Anterior cingulate cortex (tissue), 58 donors: ENCODE data around the gene CACNA2D1.

ENCODE experiments used
- DNase-seq, 58 donors: peaks; one replicate each; lab custom pipeline; 2025; lab: John Stamatoyannopoulos, UW

Gene CACNA2D1

DNA sequence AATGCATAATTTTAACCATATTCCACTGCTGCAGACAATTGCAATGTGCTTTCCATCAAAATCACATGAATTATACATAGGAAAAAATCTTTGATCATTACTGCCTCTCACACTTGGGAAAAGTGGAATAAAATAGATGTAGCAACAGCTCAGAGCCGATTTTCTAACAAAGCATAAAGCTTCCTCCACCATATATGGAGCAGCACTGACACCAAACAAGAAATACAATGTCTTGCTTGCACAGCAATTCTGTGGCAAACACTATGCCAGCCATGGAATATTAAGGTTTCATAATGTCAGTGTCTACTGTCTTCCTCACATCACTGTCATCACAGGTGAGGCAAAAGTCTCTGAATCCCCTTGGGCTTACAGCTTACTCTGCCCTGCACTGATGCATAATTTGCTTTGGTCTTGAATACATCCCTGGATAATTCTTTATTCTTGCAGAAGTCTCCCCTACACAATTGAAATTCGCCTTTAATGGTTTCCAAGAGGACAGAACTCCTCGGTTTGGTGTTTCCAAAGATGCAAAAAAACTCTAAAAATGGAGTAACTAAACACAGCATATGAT, 198.5 kb downstream of the CACNA2D1 start:
- no peak for DNase-seq

DNA sequence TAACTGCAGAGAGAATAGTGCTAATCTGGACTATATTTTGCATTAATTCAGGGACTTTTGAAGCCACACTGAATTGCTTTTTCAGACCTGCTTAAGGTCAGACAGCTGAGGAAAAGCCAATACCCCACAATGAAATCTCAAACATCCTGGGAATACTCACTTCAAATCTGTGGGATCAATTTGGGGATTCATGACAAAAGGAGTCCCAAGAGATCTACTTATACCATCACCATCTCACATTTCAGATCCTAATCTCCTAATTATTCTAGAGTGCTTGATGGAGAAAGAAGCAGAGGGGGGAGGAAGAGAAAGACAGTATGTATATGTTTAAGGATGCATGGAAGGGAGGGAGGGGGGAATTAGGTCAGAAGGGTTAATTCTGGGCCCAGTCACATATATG, 202.2 kb downstream of the CACNA2D1 start:
- DNase-seq, result no peak

DNA sequence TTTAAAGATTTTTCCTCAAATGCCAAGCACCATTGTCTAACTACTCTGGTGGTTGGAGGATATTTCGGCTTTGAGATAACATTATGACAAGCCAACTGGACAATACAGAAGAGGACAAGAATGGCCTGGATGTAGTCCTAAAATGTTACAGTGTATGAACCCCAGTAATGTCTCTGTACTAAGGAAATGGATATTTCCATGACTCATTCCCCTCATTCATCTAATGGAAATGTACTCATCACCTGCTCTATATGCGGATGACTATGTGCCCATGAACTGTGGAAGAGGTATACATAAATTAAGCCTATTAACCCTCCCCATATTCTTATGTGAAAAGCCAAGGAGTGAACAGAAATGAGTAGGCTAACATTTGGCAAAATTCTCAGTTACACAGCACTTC, 207.9 kb downstream of the CACNA2D1 start:
- DNase-seq, result no peak

DNA sequence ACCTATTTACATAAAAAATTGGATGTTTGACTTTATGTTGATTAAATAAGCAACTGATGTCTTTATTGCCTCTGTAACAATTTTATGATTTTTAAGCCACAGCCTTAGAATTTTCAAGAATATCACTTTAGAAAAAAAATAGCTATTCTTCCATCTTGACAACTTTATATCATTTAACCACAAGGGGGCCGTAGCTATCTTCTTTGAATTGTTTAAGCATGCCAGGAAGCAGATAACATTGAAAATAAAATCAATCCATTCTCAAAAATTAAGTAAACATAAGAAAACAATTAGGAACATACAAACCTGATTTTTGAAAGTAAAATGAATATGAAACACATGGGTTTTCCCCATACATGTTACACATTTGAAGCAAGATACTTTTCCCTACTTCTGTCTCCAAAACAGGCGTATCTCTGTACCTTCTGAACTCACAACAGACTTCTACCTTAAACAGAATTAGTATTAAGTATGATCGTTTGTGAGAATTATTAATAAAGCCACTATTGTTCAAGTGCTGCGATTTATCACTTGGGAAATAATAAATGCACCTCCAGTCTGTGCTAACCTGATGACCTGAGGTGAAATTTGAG, 209.0 kb downstream of the CACNA2D1 start:
- DNase-seq, result peak in 2 of 58 donors; percentile 2 to 41

DNA sequence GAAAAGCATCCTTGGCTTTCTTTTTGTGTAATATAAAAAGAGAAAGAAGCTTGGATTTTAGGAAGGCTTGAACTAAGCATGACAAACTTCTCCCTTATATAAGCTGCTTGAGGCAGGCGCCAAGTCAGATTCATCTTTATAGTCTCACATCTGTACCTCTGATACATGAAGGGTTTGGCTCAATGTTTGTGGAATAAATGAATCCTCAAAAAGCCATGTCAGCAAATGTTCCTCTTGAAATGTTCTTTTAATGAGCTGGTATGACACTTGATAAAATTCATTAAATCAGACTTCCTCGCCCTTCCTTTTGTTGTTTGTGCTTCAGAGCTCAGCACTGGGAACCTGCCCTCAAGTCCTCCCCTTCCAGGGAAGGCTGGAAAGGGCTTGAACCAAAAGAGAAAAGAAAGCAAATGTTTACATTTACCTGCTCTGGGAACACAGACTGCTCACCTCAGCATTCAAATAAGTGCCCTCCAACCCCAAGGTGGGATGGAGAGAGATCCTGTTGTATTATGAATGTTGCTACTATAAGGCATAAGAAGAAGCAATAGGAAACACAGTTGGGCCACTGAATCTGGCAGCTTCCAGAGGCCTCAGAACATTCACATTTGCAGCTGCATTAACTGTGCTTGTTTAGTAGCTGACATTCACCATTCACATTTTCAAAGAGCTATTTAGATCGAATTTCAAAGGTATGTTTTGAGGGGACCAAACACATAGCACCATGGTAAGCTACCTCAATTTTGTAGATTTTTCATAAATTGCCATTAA, 212.6 kb downstream of the CACNA2D1 start:
- DNase-seq, result peak in 11 of 58 donors; percentile 0 to 25 (median 7)

DNA sequence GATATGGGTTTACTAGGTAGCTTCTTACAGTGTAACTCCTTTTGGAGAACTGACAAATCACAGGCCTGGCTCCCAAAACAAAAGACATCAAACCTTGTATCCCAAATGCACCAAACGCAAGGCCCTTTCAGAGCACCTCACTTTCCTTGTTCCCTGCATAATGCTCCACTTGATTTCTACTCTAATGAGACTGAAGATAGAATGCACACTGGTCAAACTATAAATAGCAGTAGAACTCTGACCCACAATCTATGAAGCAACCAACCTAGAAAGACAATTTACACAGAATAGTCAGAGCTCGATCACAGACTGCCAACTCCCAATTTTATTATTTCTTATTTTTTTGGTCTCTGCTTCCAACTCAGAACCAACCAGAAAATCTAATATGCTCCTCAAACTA, 214.4 kb downstream of the CACNA2D1 start:
- DNase-seq, result no peak

DNA sequence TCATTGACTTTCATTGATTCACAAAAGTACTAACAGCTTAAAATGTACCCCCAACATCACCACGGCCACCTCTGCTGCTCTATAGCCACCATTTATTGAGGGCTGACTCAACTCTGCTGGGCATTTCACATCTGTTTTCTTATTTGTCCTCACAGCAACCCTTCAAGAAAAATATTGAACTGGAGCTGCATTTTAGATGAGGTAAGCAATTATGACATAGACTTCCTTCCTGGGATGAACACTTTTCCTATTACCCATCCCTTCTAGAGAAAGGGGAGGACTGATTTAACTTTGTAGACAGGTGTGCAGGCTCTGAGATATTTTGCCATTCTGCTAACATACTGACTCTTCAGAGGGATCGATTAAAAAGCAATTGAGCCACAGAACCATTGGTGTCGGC, 217.4 kb downstream of the CACNA2D1 start:
- no peak for DNase-seq

DNA sequence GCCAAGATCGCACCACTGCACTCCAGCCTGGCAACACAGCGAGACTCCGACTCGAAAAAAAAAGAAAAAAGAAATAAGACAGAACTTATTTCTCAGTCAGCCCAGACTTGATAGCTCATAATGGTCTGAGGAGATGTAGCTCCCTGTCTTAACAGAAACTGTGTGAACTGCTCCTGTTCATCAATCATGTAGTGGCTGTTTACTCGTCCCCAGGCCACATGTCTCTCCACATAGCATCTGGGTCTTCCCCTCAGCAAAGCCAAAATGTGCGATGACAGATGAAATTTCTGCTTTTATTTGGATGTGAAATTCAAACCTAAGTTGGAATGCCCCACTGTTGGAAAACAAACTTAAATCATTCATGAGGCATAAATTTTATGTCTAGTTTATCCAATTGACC, 219.0 kb downstream of the CACNA2D1 start:
- DNase-seq, result no peak

DNA sequence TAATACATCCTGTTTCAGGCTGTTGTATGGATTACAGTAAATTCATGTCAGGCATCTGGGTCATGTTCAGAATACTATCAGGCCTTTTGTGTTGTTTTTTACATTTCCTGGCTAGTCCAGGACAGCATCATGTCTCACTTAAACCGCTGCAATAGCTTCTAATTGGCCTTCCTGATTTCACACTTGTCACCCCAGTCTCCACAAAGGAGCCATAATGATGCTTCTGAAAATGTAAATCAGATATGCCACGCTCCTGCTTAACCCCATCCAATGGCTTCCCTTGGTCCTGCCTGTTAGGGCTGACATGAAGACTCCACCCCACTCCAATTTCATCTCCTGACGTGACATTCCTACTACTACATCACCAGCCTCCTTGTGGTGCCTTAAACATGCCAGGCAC, 220.0 kb downstream of the CACNA2D1 start:
- no peak for DNase-seq

DNA sequence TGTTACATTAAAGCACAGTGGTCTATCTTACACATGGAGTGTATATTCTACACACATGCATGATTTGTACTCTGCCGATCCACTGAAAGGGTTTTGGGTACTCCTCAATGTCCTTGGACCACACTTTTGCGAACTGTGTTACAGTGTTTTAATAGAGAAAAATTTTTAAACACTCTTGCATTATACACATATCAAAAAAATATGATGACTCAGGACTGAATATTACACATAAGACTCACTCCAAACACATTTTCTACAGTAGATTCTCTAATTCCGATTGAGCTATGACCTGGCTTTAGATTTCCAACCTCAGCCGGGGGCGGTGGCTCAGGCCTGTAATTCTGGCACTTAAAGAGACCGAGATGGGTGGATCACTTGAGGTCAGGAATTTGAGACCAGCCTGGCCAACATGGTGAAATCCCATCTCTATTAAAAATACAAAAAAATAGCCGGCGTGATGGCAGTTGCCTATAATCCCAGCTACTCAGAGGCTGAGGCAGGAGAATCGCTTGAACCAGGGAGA, 222.4 kb downstream of the CACNA2D1 start:
- no peak for DNase-seq

DNA sequence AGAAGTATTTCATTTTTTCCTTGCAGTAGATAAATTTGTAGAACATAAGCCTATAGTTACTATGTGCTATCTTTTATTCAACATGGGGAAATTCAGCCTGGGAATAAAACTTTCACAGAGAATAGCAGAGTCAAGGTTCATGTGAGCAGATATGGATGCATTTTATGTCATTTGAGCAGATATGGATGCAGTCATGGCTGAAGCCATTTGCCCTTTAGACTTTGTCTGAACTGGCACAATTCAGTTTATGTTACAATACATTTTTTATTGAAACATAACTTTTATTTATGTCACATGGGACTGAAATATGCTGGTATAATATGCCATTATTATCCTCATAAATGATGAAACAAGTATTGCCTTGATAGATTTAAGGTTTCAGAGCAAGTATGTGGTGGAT, 231.1 kb downstream of the CACNA2D1 start:
- no peak for DNase-seq

DNA sequence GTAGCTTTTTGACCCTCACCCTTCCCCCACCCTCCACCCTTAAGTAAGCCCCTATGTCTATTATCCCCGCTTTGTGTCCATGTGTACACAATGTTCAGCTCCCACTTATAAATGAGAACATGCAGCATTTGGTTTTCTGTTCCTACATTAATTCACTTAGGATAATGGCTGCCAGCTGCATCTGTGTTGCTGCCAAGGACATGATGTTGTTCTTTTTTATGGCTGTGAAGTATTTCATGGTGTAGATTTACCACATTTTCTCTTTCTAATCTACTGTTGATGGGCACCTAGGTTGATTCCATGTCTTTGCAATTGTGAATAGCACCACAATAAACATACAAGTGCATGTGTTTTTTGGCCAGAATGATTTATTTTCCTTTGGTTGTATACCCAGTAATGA, 232.2 kb downstream of the CACNA2D1 start:
- no peak for DNase-seq

DNA sequence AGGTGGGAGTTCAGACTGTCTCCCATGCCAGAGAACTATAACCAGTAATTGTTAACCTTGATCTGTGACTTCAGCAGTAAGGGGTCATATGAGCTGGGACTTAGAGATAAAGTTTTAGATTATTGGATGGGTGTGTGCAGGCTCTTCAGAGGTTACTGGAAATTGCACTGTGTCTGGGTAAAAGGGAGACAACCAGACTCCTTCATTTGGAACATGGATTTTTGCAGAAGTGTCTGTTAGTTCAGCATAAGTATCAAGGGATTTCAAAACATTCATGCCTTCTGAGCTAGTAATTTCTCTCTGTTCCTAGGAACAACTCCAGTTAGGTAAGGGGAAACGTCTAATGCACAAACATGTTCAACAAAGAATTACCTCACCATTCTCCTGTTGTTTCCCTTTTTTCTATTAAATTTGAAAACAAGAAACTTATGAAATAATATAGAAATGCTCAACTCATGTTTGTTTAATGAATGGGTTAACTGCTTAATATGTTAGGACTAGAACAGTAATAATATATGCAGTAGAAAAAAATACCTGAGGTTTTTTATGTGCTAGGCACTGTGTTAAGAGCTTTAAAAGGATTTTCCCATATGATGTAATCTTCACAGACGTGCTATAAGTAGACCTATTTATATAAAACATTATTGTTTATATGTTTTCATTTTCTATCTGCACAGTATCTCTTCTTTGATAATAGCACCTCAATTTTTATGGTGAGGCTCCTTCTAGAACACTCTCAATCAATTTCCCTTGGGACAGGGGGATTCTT, 233.0 kb downstream of the CACNA2D1 start:
- DNase-seq, result no peak

DNA sequence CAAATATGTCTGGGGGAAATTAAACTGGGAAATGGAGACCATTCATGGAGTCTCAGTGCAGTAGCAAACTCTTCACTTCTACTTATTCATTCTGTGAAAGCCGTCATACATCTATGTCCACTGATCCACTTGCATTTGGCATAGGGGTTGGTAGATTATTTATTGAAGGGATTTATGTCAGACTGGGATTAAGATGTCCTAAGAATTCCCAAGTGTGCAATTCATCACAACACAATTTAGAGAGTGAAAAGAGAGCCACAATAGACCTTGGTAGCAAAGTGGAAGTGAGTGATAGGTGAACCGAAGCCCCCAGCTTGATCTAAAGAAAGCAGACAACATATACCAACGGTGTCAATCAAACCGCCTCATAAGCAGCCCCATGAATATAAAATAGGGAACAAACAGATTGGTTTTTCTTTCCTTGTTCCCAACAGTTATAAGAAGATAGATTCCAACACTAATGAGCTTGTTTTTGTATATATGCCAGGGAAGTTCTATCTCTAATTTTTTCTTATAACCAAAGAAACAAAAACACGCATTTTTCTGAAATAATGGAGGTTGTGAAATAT, 234.3 kb downstream of the CACNA2D1 start:
- no peak for DNase-seq

DNA sequence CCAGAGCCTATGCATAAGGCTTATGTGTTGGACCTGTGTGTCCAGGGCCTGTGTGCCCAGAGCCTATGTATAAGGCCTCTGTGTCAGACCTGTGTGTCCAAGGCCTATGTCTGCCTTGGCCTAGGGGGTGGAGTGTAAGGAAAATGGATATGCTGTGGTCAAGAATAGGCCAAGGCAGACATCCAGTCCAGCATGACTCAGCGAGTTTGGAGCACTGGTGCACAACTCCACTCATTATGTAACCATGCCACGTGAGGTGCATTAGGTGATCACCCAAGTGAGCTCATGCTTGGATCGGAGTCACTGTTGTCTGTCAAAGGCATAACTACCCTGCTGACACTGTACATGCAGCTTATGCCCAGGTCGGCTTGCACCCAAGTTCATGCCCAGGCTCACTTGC, 238.9 kb downstream of the CACNA2D1 start:
- no peak for DNase-seq

DNA sequence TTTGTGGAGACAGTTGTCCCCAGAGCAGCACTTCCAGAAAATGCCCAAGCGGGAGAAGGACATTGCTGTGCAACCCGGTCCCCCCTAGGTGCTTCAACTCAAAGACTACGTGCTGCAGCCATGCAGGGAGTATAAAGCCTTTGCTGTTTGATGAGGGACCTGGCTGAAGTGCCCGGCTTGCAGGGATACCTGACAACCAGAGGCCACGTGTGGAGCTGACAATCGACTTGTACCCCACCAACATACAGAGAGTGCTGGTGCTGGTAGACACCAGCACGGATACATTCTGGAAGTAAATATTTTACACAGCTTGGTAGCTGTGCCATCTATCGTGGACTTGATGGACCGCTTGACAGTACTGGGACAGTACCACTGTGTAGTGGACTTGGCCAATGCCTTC, 240.6 kb downstream of the CACNA2D1 start:
- DNase-seq, result no peak

DNA sequence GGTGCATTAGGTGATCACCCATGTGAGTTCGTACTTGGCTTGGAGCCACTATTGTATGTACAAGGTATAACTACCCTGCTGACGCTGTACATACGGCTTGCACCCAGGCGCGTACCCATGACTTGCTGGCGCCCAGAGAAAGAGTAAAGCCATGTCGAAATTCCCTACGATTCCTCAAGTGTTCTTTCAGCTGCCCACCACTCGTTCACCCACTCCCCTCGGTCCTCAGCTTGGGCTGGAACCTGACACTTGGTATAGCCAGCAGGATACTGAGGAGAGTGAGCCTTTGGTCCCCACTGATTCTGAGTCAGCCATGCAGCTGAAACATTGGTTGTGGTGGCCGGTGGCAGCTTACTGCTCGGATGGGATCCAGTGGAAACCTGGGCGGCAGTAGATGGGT, 241.5 kb downstream of the CACNA2D1 start:
- no peak for DNase-seq

DNA sequence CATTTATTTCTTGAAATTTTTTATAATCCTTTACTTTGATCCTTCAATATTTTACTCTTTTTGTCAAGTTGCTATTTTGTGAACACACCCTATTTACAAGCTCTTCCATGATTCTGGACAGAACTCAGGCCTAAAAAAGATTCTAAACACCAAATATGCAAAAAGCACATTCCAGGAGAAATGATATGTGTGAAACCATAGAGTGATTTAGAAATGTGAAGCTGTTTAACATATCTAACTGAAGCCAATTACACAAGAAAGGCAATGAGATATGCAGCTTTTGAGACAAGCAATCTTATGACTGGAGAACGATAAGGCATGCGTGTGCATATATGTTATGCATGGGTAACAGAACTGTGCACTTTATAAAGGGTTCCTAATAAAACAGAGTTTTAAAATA, 243.0 kb downstream of the CACNA2D1 start:
- no peak for DNase-seq

DNA sequence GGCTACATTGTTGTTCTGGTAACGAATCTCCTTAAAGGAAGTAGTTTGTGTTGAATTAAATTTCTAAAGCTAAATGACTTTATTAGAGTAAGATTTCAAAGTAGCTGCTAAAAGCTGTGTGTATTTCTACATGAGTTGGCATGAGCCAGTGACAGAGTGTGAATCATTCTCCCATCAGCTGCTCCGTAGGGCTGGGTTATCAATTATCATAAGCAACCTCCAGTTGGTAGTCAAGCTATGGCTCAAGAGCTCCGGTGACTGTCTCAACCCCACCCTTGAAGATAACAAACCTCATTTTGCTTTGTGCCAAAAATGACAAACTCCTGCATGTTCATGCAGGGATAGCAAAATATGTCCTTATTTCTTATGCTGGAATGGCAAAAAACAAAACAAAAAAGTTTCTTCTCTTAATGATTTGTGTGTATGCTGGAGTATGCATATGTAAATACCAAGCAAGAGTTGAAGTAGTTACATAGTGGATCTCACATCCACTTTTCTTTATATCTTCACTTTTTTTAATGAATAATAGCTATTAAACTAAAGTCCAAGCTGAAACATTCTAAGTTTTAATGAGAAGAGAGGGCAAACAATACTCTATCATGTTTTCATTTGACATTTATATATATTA, 249.4 kb downstream of the CACNA2D1 start:
- DNase-seq, result no peak

DNA sequence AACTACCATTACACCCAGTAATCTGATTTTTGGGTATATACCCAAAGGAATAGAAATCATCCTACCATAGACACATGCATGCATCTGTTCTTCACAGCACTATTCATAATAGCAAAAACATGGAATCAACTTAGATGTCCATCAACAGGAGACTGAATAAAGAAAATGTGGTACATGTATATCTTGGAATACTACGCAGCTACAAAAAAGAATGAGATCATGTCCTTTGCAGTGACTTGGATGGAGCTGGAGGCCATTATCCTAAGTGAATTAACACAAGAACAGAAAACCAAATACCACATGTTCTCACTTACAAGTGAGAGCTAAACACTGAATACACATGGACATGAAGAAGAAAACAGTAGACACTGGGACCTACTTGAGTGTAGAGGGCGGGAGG, 254.9 kb downstream of the CACNA2D1 start:
- DNase-seq, result no peak
